ENCODE data around the gene BRSK2.

BRSK2 gene

GRCh38 chr11:1462698-1462975 is 72.9 kb downstream of the BRSK2 start:
- DNase-seq (ENCODE audit: low read depth in 3 of 3, low spot score in 1 of 3) = no peak

DNA sequence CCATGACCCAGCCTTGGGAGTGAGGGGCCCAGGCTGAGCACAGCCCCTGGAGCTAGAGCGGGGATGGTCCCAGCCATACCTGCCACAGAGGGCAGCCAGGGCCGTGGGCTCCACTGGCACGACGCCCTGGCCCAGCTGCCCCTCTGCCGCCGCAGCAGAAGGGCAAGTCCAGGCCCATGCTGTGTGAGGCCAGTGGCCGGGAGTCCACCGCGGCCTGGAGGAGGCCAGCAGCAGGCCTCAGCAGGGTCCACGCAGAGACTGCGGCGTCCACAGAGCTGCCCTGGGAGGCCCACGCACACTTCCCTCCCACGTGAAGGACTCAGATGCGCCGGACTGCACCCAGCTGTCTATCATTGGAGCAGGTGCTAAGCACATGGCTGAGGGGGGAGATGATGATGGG is 73.3 kb downstream of the BRSK2 start:
- DNase-seq (ENCODE audit: low read depth in 3 of 3, low spot score in 1 of 3) = no peak

- DNase-seq (ENCODE audit: low read depth in 3 of 3, low spot score in 1 of 3) = no peak
Measured at GRCh38 chr11:1466784-1467183, 77.0 kb downstream of the BRSK2 start.

- no peak for DNase-seq (ENCODE audit: low read depth in 3 of 3, low spot score in 1 of 3)
Measured at GRCh38 chr11:1467270-1467669, 77.5 kb downstream of the BRSK2 start.

- DNase-seq (ENCODE audit: low read depth in 3 of 3, low spot score in 1 of 3) = no peak
Measured at GRCh38 chr11:1468002-1468401, 78.3 kb downstream of the BRSK2 start.

- no peak for DNase-seq (ENCODE audit: low read depth in 3 of 3, low spot score in 1 of 3)
Measured at GRCh38 chr11:1468473-1469066, 78.8 kb downstream of the BRSK2 start.

- DNase-seq (ENCODE audit: low read depth in 3 of 3, low spot score in 1 of 3) = no peak
Measured at GRCh38 chr11:1469287-1469910, 79.7 kb downstream of the BRSK2 start.

DNA sequence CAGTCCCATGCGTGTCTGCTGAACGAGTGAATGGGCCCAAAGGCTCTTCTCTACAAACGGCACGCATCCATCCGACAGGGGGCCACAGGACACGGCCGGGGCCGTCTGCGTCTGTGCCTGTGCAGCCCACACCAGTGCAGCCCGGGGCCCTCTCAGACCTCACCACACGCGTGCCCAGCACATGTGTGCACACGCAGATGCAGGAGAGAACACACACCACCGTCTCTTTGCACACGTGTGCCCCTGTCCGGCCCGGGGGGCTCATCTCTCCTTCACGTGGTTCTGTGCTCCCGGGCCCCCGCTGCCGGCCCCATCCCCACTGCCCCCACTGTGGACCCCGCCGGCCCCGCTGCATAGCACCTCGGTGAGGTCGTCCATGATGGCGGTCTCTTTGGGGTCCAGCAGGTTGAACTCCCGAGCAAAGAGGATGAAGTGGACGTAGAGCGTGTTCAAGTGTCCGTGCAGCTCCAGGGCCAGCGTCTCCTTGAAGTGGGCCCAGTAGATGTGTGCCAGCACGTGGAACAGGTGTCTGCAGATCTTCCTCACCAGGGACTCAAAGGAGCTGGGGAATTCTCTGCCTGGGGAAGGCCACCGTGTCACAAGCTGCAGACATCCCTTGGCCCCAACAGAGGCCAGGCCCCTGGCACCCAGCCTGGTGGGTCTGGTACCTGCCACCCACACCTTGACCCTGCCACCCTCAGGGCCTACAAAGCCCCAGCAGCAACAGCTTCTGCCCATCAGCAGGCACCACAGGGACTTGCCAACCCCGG is 80.4 kb downstream of the BRSK2 start:
- DNase-seq (ENCODE audit: low read depth in 3 of 3, low spot score in 1 of 3) = no peak

DNA sequence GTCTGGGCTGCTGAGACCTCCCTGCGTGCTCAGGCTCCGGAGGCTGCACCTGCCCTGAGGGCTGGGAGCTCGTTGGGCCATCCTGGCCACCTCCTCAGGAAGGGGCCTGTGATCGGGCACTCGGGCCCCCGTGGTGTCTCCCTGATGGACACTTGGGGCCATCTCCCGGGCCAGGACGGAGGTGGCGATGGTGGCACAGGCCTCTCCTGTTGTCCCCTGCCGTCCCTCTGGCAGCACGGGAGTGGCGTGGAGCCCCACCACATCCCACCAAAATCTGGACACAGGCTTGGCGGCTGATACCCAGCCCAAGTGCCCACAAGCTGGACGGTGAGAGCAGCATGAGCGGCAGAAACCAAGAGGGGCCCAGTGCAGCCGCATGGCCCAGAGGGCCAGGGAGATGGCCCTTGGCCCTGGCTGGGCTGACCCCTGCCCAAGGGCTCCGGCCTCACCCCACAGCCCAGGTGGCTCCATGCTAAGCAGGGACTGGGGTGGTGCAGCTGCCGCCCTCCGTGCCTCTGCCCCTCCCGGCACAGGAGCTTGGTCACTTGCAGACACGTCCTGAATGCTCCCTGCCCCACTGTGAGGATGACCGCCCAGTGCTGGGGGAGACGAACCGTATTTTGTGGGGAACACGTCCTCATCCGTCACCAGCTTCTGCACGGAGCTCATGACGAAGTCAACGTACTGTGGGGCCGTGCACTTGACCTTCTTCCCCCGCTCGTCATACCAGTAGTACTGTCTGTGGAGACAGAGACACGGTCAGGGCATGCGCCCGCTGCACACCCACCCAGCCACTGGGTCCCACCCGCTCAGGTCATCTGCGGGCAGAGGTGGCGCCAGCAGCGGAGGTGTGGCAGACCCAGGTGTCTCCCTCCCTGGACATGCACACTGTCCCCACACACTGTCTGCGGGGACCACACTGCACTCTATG is 81.2 kb downstream of the BRSK2 start:
- no peak for DNase-seq (ENCODE audit: low read depth in 3 of 3, low spot score in 1 of 3)

DNA sequence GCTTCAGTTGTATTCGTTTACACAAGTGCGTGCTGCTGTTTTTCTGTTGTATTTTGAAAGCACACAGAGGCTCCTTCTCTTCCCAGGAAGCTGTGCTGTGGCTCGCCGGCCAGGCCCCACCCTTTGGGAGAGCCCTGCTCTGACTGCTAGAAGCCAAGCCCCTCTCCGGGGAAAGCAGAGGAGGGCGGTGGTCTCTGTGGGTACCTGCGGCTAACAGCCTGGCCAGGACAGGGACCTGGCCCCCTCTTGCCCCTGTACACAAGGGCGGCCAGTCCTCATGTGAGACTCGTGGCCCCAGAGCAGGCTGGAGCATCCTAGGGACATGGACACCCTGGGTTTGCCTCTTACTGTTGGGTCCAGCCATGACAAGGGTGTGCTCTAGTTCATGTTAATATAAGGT is 82.0 kb downstream of the BRSK2 start:
- no peak for DNase-seq (ENCODE audit: low read depth in 3 of 3, low spot score in 1 of 3)

- no peak for DNase-seq (ENCODE audit: low read depth in 3 of 3, low spot score in 1 of 3)
Measured at GRCh38 chr11:1472180-1473005, 82.7 kb downstream of the BRSK2 start.

DNA sequence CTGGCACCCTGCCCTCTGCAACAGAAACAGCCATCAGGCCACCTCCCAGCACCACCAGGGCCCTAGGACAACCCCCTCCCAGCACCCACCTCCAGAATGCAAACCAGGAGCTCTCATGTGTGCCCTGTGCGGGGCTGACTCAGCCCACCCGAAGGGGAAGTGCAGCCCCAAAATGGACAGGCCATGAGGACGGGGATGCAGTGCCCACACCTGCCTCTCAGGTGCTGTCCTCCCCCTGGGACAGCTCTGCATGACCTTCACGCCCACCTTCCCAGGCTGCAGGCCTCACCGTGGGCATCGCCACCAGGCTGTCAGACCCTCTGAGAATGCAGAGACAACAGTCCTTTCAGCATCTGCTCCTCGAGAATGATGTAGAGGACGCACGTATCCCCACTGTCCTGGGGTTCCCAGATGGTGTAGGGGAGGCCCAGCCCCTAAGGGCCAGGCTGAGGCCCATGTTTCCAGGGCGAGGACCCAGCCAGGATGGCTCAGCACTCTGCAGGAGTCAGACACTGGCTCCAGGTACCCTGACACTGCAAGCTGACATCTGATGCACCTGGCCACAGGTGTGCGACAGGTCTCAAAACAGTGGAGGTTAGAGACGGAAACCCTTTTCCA is 83.4 kb downstream of the BRSK2 start:
- DNase-seq (ENCODE audit: low read depth in 3 of 3, low spot score in 1 of 3) = no peak

DNA sequence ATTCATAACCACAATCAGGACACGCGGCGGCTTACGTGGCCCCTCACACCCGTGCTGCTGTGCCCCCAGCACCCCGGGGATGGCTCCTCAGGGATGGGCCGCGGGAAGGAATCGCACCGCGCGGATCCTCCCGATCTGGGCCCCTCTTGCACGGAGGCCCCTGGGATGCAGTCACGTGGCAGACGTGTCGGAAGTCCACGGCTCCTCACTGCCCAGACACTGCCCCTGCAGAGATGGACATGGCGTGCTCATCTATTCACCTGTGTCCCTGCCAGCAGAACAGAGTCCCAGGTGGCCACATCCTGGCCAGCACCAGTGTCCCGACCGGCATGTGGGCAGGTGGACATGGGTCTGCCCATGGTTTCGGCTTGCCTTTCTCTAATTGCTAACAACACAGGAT is 84.1 kb downstream of the BRSK2 start:
- DNase-seq (ENCODE audit: low read depth in 3 of 3, low spot score in 1 of 3) = no peak

- DNase-seq (ENCODE audit: low read depth in 3 of 3, low spot score in 1 of 3) = no peak
Measured at GRCh38 chr11:1475841-1476240, 86.1 kb downstream of the BRSK2 start.

DNA sequence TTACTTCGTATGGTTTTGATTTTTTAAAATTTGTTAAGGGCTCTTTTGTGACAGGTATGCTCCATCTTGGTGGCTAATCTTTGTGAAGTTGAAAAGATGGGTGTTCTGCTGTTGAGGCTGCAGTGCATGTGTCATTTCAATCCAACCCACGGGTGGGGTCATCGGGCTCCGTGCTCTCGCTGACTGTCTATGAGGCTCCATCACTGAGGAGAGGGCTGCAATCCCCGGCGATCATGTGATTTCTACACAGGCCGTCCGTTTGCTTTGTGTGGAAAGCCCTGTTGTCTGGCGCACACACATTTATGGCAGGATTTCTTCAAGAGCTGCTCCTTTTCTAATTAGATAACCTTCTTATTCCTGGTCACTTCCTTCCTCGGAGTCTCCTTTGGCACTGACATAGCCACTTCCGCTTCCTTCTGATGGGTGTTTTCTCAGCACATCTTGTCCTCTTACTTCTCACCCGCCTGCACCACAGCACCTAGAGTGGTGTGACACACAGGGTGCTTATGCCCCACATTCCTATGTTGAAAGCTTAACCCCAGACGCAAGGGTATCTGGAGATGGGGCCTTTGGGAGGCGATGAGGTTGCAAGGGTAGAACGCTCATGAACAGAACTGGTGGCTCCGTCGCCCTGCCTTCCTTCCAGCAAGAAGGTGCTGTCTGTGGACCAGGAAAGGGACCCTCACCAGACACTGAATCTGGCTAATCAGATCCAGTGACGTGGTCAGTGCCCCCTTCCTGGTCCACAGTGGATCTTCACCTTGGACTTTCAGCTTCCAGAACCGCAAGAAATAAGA is 87.4 kb downstream of the BRSK2 start:
- no peak for DNase-seq (ENCODE audit: low read depth in 3 of 3, low spot score in 1 of 3)

GRCh38 chr11:1478011-1478410 is 88.3 kb downstream of the BRSK2 start:
- no peak for DNase-seq (ENCODE audit: low read depth in 3 of 3, low spot score in 1 of 3)

- no peak for DNase-seq (ENCODE audit: low read depth in 3 of 3, low spot score in 1 of 3)
Measured at GRCh38 chr11:1478544-1478943, 88.8 kb downstream of the BRSK2 start.

DNA sequence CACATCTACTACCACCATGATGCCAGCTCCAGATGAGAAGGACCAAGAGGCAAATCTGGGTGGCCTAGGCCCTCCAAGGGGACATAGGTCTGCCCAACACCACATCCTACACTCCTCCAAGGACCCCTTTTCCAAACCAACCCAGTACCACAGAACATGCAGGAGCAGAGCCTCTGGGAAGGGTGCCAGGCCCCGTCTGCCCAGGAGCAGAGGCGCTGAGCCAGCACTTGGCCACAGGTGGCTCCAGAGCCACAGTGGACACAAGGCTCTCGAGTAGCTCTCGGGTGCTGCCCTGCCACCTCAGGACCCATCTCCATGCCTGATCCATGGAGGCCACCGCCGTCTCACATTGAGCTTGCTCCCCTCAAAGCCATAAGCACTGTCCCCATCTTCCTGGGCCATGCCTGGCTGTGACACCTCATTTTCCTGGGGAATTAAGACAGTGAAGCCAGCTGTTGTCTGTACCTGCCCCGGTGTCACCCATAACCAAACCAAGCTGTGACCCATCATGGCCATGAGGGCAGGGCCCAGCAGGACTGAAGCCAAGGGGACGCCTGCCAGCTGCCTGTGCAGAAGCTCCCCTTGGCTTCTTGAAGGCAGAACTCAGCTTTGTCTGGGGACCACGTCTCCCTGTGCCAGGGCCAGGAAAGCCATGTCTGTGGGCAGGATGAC is 89.4 kb downstream of the BRSK2 start:
- no peak for DNase-seq (ENCODE audit: low read depth in 3 of 3, low spot score in 1 of 3)

DNA sequence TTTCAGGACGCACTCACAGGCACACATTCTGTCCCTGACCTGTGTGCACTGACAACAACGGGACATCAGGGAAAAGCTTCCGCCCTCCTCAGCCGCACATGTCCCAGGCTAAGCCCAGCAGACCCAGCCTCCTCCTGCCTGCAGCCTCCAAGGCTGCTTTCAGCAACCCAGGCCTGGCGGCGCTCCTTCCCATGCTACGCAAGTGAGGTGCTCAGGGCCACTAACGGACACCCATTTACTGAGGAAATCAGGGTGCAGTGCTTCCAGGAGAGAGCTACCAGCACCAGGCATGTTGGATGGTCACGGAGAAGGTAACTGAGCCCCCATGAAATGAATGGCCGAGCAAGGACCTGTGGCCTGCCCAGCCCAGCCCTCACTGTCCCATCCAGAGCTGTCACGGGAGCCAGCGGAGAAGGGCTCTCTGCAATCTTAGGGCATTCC is 90.0 kb downstream of the BRSK2 start:
- no peak for DNase-seq (ENCODE audit: low read depth in 3 of 3, low spot score in 1 of 3)

All from stimulated activated CD4-positive, alpha-beta T cell treated with anti-CD3 and anti-CD28 coated beads, TNF-alpha, amount 100 ng/mL, for 1 hour (primary cell).